Stimulated activated naive CD4-positive, alpha-beta T cell (primary cell): ENCODE measurements around the gene VEPH1.
"Not testable (repeated sequence)": the region's sequence is repeated elsewhere in the genome, so short reads cannot be mapped to it uniquely, and the experiment has no call there.

Experiments
- DNase-seq, 6 experiments: peaks; one replicate each; lab custom pipeline; 2025; lab: John Stamatoyannopoulos, UW

The VEPH1 gene

GRCh38 chr3:157350651-157351050, 152.6 kb downstream of the VEPH1 start:
- DNase-seq = not testable (repeated sequence)

GRCh38 chr3:157348304-157349075, 154.7 kb downstream of the VEPH1 start:
- DNase-seq = not testable (repeated sequence)

- DNase-seq = no peak
Measured at GRCh38 chr3:157347577-157348303, 155.5 kb downstream of the VEPH1 start.

GRCh38 chr3:157336252-157337009, 166.8 kb downstream of the VEPH1 start:
- no peak for DNase-seq

- no peak for DNase-seq
Measured at GRCh38 chr3:157335233-157336076, 167.8 kb downstream of the VEPH1 start.

- DNase-seq = no peak
Measured at GRCh38 chr3:157333551-157333991, 169.6 kb downstream of the VEPH1 start.

GRCh38 chr3:157330206-157330605, 173.0 kb downstream of the VEPH1 start:
- no peak for DNase-seq

GRCh38 chr3:157329551-157329950, 173.7 kb downstream of the VEPH1 start:
- DNase-seq = no peak

- no peak for DNase-seq
Measured at GRCh38 chr3:157327837-157328236, 175.4 kb downstream of the VEPH1 start.

- no peak for DNase-seq
Measured at GRCh38 chr3:157327018-157327417, 176.2 kb downstream of the VEPH1 start.

- not testable (repeated sequence) for DNase-seq
Measured at GRCh38 chr3:157324869-157325268, 178.3 kb downstream of the VEPH1 start.

- no peak for DNase-seq
Measured at GRCh38 chr3:157323360-157323759, 179.9 kb downstream of the VEPH1 start.

GRCh38 chr3:157319672-157320071, 183.5 kb downstream of the VEPH1 start:
- no peak for DNase-seq

GRCh38 chr3:157318639-157319288, 184.5 kb downstream of the VEPH1 start:
- no peak for DNase-seq

- DNase-seq = no peak
Measured at GRCh38 chr3:157317895-157318294, 185.3 kb downstream of the VEPH1 start.

- DNase-seq = no peak
Measured at GRCh38 chr3:157313186-157313585, 190.0 kb downstream of the VEPH1 start.

- no peak for DNase-seq
Measured at GRCh38 chr3:157312376-157312745, 190.9 kb downstream of the VEPH1 start.

- DNase-seq = no peak
Measured at GRCh38 chr3:157311633-157312375, 191.4 kb downstream of the VEPH1 start.

GRCh38 chr3:157310329-157311052, 192.7 kb downstream of the VEPH1 start:
- no peak for DNase-seq

- DNase-seq = no peak
Measured at GRCh38 chr3:157306502-157306901, 196.7 kb downstream of the VEPH1 start.
